OCI-LY7 (cell line): ENCODE data around the gene EVC.

Experiments used
- EZH2phosphoT487 ChIP-seq: fragments of 200-600 bp; sonication (generic); IDR thresholded peaks from 2 replicates; pipeline ENCODE4 v1.6.1; 2018; ENCODE audit warnings: low read depth, borderline replicate concordance, mild to moderate bottlenecking, mixed run types, antibody characterized with exemption, low read length, moderate library complexity, mixed read lengths
- TF ChIP-seq, protein P1 (sequence below): fragments of 200-600 bp; sonication (generic); conservative IDR thresholded peaks from 2 replicates; pipeline ENCODE4 v1.5.1; 2014; ENCODE audit warnings: mild to moderate bottlenecking, antibody characterized with exemption, low read length, moderate library complexity, mixed read lengths

DNA sequence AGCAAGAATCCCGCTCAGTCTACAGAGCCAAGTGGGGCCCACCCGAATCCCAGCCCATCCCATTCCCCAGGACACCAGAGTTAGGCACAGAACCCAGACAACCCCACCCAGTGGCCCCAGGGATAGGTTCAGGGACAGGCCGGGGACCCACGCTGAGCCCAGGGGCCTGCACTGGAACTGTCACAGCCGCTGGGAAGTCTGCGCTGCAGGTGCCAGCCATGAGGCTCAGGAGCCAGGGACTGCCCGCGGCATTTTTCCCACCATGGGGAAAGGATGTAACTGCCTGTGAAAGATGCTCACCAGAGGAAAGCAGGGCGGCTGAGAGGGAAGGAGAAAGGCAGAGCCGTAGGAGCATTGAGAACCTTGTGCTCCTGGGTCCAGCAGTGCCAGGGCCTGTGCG lies 14.7 kb upstream of the EVC start:
- TF ChIP-seq, protein P1, sequence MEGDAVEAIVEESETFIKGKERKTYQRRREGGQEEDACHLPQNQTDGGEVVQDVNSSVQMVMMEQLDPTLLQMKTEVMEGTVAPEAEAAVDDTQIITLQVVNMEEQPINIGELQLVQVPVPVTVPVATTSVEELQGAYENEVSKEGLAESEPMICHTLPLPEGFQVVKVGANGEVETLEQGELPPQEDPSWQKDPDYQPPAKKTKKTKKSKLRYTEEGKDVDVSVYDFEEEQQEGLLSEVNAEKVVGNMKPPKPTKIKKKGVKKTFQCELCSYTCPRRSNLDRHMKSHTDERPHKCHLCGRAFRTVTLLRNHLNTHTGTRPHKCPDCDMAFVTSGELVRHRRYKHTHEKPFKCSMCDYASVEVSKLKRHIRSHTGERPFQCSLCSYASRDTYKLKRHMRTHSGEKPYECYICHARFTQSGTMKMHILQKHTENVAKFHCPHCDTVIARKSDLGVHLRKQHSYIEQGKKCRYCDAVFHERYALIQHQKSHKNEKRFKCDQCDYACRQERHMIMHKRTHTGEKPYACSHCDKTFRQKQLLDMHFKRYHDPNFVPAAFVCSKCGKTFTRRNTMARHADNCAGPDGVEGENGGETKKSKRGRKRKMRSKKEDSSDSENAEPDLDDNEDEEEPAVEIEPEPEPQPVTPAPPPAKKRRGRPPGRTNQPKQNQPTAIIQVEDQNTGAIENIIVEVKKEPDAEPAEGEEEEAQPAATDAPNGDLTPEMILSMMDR, result no peak
- no peak for TF ChIP-seq EZH2phosphoT487
